ENCODE measurements around the gene DIAPH2.
"Not testable (repeated sequence)": the region's sequence is repeated elsewhere in the genome, so short reads cannot be mapped to it uniquely, and the experiment has no call there.

The DIAPH2 gene

GRCh38 chrX:97401586-97402136 lies 717.0 kb downstream of the DIAPH2 start:
- no peak for DNase-seq

- no peak for DNase-seq
Measured at GRCh38 chrX:97402333-97402732, 717.7 kb downstream of the DIAPH2 start.

GRCh38 chrX:97402903-97403302 lies 718.3 kb downstream of the DIAPH2 start:
- DNase-seq = no peak

- no peak for DNase-seq
Measured at GRCh38 chrX:97405031-97405660, 720.5 kb downstream of the DIAPH2 start.

GRCh38 chrX:97409632-97410415 lies 725.2 kb downstream of the DIAPH2 start:
- DNase-seq = not testable (repeated sequence)

- no peak for DNase-seq
Measured at GRCh38 chrX:97416461-97416860, 731.8 kb downstream of the DIAPH2 start.

- DNase-seq = no peak
Measured at GRCh38 chrX:97429101-97429500, 744.5 kb downstream of the DIAPH2 start.

- DNase-seq = no peak
Measured at GRCh38 chrX:97431281-97431680, 746.6 kb downstream of the DIAPH2 start.

GRCh38 chrX:97446298-97446882 lies 761.7 kb downstream of the DIAPH2 start:
- DNase-seq = no peak

- no peak for DNase-seq
Measured at GRCh38 chrX:97447306-97447705, 762.7 kb downstream of the DIAPH2 start.

GRCh38 chrX:97452283-97452682 lies 767.6 kb downstream of the DIAPH2 start:
- DNase-seq = no peak

- DNase-seq = no peak
Measured at GRCh38 chrX:97461763-97462162, 777.1 kb downstream of the DIAPH2 start.

- no peak for DNase-seq
Measured at GRCh38 chrX:97471071-97471470, 786.4 kb downstream of the DIAPH2 start.

GRCh38 chrX:97474933-97475332 lies 790.3 kb downstream of the DIAPH2 start:
- DNase-seq = no peak

- DNase-seq = no peak
Measured at GRCh38 chrX:97479106-97479890, 794.7 kb downstream of the DIAPH2 start.

- DNase-seq = no peak
Measured at GRCh38 chrX:97481228-97481627, 796.6 kb downstream of the DIAPH2 start.

- no peak for DNase-seq
Measured at GRCh38 chrX:97482666-97483300, 798.1 kb downstream of the DIAPH2 start.

- no peak for DNase-seq
Measured at GRCh38 chrX:97490656-97491055, 806.0 kb downstream of the DIAPH2 start.

- no peak for DNase-seq
Measured at GRCh38 chrX:97494756-97495372, 810.2 kb downstream of the DIAPH2 start.

GRCh38 chrX:97498093-97498492 lies 813.5 kb downstream of the DIAPH2 start:
- no peak for DNase-seq

- DNase-seq = no peak
Measured at GRCh38 chrX:97504431-97504830, 819.8 kb downstream of the DIAPH2 start.

GRCh38 chrX:97517763-97518162 lies 833.1 kb downstream of the DIAPH2 start:
- DNase-seq = no peak

All from NCI-H187 treated with DMSO at 0.1 percent for 48 hours (cell line).